ENCODE data around the gene WDR18. TPM values are rescaled to one million over a fixed set of nuclear protein-coding genes. Genes with fewer than 3 reads are reported as not detected.
A peak's percentile ranks its signal among the peaks of the same experiment; 100 is the strongest.

WDR18 gene
- total RNA-seq, 1 experiment from 2014 or later, result 53.6 TPM

GRCh38 chr19:991174-991931 is 7.2 kb downstream of the WDR18 start:
- peak; percentile 39 for DNase-seq (ENCODE audit: low read depth)

- no peak for DNase-seq (ENCODE audit: low read depth)
Measured at GRCh38 chr19:991932-992669, 8.0 kb downstream of the WDR18 start.

- DNase-seq (ENCODE audit: low read depth), result no peak
Measured at GRCh38 chr19:992670-993055, 8.5 kb downstream of the WDR18 start.

GRCh38 chr19:993361-993830 is 9.3 kb downstream of the WDR18 start:
- no peak for DNase-seq (ENCODE audit: low read depth)

- no peak for DNase-seq (ENCODE audit: low read depth)
Measured at GRCh38 chr19:993831-994393, 9.8 kb downstream of the WDR18 start.

- DNase-seq (ENCODE audit: low read depth), result no peak
Measured at GRCh38 chr19:994516-994915, 10.4 kb downstream of the WDR18 start.

- no peak for DNase-seq (ENCODE audit: low read depth)
Measured at GRCh38 chr19:995051-995827, 11.1 kb downstream of the WDR18 start.

- DNase-seq (ENCODE audit: low read depth), result no peak
Measured at GRCh38 chr19:996051-996838, 12.1 kb downstream of the WDR18 start.

GRCh38 chr19:998064-998463 is 13.9 kb downstream of the WDR18 start:
- DNase-seq (ENCODE audit: low read depth), result no peak

GRCh38 chr19:999379-999719 is 15.2 kb downstream of the WDR18 start:
- no peak for DNase-seq (ENCODE audit: low read depth)

GRCh38 chr19:1000095-1000494 is 15.9 kb downstream of the WDR18 start, which contains the start of gene GRIN3B:
TSS of gene GRIN3B (plus strand) at chr19:1000419. CDS start at chr19:1000438, 19 bp downstream.
- DNase-seq (ENCODE audit: low read depth), result peak; percentile 36

GRCh38 chr19:1000591-1001537 is 16.7 kb downstream of the WDR18 start:
- DNase-seq (ENCODE audit: low read depth), result no peak

GRCh38 chr19:1001538-1002166 is 17.5 kb downstream of the WDR18 start:
- no peak for DNase-seq (ENCODE audit: low read depth)

GRCh38 chr19:1002600-1002999 is 18.5 kb downstream of the WDR18 start:
- DNase-seq (ENCODE audit: low read depth), result no peak

- DNase-seq (ENCODE audit: low read depth), result no peak
Measured at GRCh38 chr19:1003283-1003682, 19.1 kb downstream of the WDR18 start.

- no peak for DNase-seq (ENCODE audit: low read depth)
Measured at GRCh38 chr19:1004204-1004802, 20.2 kb downstream of the WDR18 start.

- no peak for DNase-seq (ENCODE audit: low read depth)
Measured at GRCh38 chr19:1004803-1005664, 20.9 kb downstream of the WDR18 start.

Data from LHCN-M2 (cell line).